Parathyroid adenoma (tissue), 2 donors: ENCODE data around the gene METTL18.

ENCODE experiments used
- H2AFZ ChIP-seq: fragments of 300-600 bp; sonication (generic); one replicate; pipeline ENCODE4 v1.7.0; 2017; ENCODE audit warnings: antibody characterized with exemption, mild to moderate bottlenecking
- H3K27ac ChIP-seq: fragments of 300-600 bp; sonication (generic); one replicate; pipeline ENCODE4 v1.7.0; 2017
- H3K27me3 ChIP-seq: fragments of 300-600 bp; sonication (generic); one replicate; pipeline ENCODE4 v1.7.0; 2017; ENCODE audit warnings: low read length; ENCODE audit not compliant: control insufficient read depth, insufficient read depth
- H3K36me3 ChIP-seq: fragments of 300-600 bp; sonication (generic); one replicate; pipeline ENCODE4 v1.7.0; 2017; ENCODE audit warnings: low read length; ENCODE audit not compliant: control insufficient read depth, insufficient read depth
- H3K4me1 ChIP-seq: fragments of 300-600 bp; sonication (generic); one replicate; pipeline ENCODE4 v1.7.0; 2017; ENCODE audit warnings: control low read depth
- H3K4me2 ChIP-seq: fragments of 300-600 bp; sonication (generic); one replicate; pipeline ENCODE4 v1.7.0; 2017; ENCODE audit warnings: low read length
- H3K4me3 ChIP-seq: fragments of 300-600 bp; sonication (generic); one replicate; pipeline ENCODE4 v1.7.0; 2017; ENCODE audit warnings: low read depth, low read length
- H3K79me2 ChIP-seq: fragments of 300-600 bp; sonication (generic); one replicate; pipeline ENCODE4 v1.7.0; 2017; ENCODE audit warnings: control low read depth
- H3K9ac ChIP-seq: fragments of 300-600 bp; sonication (generic); one replicate; pipeline ENCODE4 v1.7.0; 2017; ENCODE audit warnings: mild to moderate bottlenecking
- H3K9me3 ChIP-seq: fragments of 300-600 bp; sonication (generic); one replicate; pipeline ENCODE4 v1.7.0; 2017; ENCODE audit warnings: low read length; ENCODE audit not compliant: control insufficient read depth
- CTCF ChIP-seq: fragments of 300-600 bp; sonication (generic); IDR thresholded peaks from one replicate; pipeline ENCODE4 v1.7.0; 2017; ENCODE audit warnings: antibody characterized with exemption, mild to moderate bottlenecking
- donor health status: primary hyperparathyroidism.

Gene METTL18

GRCh38 chr1:169834869-169835268, 40.2 kb upstream of the METTL18 start:
- H3K9ac ChIP-seq: no peak overlapping the region
- no peak for TF ChIP-seq CTCF
- no peak overlapping the region for H3K4me2 ChIP-seq
- peaks cover 4% of the 10 kb centered on the region for H3K4me1 ChIP-seq
- no peaks in the 10 kb centered on the region for H3K36me3 ChIP-seq
- H3K27me3 ChIP-seq: no peaks in the 10 kb centered on the region
- H3K79me2 ChIP-seq: peaks cover 10% of the 10 kb centered on the region
- no peak overlapping the region for H3K4me3 ChIP-seq
- H2AFZ ChIP-seq: no peak overlapping the region
- no peak overlapping the region for H3K27ac ChIP-seq
- H3K9me3 ChIP-seq: peaks cover 3% of the 10 kb centered on the region

- H3K27me3 ChIP-seq: no peaks in the 10 kb centered on the region
- TF ChIP-seq CTCF: no peak
These were observed 38.6 kb upstream of the METTL18 start for GRCh38 chr1:169833179-169833901.

GRCh38 chr1:169829671-169830070, 35.0 kb upstream of the METTL18 start:
- Histone ChIP-seq H3K4me3 (no peak overlapping the region), H3K36me3 (no peaks in the 10 kb centered on the region), H3K79me2 (no peaks in the 10 kb centered on the region), H3K27ac (no peak overlapping the region), H3K4me2 (no peak overlapping the region), H3K9me3 (no peaks in the 10 kb centered on the region), H3K4me1 (no peaks in the 10 kb centered on the region), H3K9ac (no peak overlapping the region), H2AFZ (no peak overlapping the region), H3K27me3 (no peaks in the 10 kb centered on the region)
- no peak for TF ChIP-seq CTCF

More at GRCh38 chr1:169833179-169833901, 38.6 kb upstream of the METTL18 start:
- Histone ChIP-seq H3K27ac (no peak overlapping the region), H3K9me3 (no peaks in the 10 kb centered on the region), H3K36me3 (no peaks in the 10 kb centered on the region), H3K79me2 (peaks cover 2% of the 10 kb centered on the region), H3K9ac (no peak overlapping the region), H2AFZ (no peak overlapping the region), H3K4me3 (no peak overlapping the region), H3K4me2 (no peak overlapping the region), H3K4me1 (peaks cover 4% of the 10 kb centered on the region)

GRCh38 chr1:169824153-169824552, 29.4 kb upstream of the METTL18 start:
- H3K4me3 ChIP-seq: no peak overlapping the region
- H2AFZ ChIP-seq: no peak overlapping the region
- TF ChIP-seq CTCF: no peak
- H3K9me3 ChIP-seq: no peaks in the 10 kb centered on the region
- H3K4me2 ChIP-seq: no peak overlapping the region
- H3K9ac ChIP-seq: no peak overlapping the region
- no peaks in the 10 kb centered on the region for H3K36me3 ChIP-seq
- no peaks in the 10 kb centered on the region for H3K27me3 ChIP-seq
- H3K27ac ChIP-seq: no peak overlapping the region
- H3K79me2 ChIP-seq: no peaks in the 10 kb centered on the region
- H3K4me1 ChIP-seq: no peaks in the 10 kb centered on the region

- no peaks in the 10 kb centered on the region for H3K27me3 ChIP-seq
- no peaks in the 10 kb centered on the region for H3K36me3 ChIP-seq
- no peak overlapping the region for H3K27ac ChIP-seq
- H3K9ac ChIP-seq: no peak overlapping the region
- no peaks in the 10 kb centered on the region for H3K9me3 ChIP-seq
- H3K4me3 ChIP-seq: no peak overlapping the region
- no peaks in the 10 kb centered on the region for H3K4me1 ChIP-seq
- H3K79me2 ChIP-seq: no peaks in the 10 kb centered on the region
- H2AFZ ChIP-seq: no peak overlapping the region
- no peak for TF ChIP-seq CTCF
- H3K4me2 ChIP-seq: no peak overlapping the region
These were observed 26.8 kb upstream of the METTL18 start for GRCh38 chr1:169821500-169821899.
